HG03025 (cell line): ENCODE measurements around the gene LZTS2.

Experiments used
- ATAC-seq: cut with Tn5 transposase; IDR thresholded peaks from one replicate; pipeline ENCODE4 v1.9.1; 2021; ENCODE audit warnings: mild to moderate bottlenecking, moderate library complexity; ENCODE audit not compliant: unreplicated experiment, low FRiP score

Gene LZTS2

GRCh38 chr10:101046332-101047238, 47.0 kb downstream of the LZTS2 start:
- no peak for ATAC-seq

GRCh38 chr10:101047268-101047667, 47.7 kb downstream of the LZTS2 start:
- no peak for ATAC-seq

GRCh38 chr10:101047961-101048892, 48.6 kb downstream of the LZTS2 start:
- no peak for ATAC-seq

GRCh38 chr10:101050208-101051069, 50.8 kb downstream of the LZTS2 start:
- ATAC-seq, result no peak

- ATAC-seq, result no peak
Measured at GRCh38 chr10:101052285-101052684, 52.7 kb downstream of the LZTS2 start.

GRCh38 chr10:101053516-101053915, 53.9 kb downstream of the LZTS2 start:
- no peak for ATAC-seq

- no peak for ATAC-seq
Measured at GRCh38 chr10:101054351-101054750, 54.7 kb downstream of the LZTS2 start.

- ATAC-seq, result no peak
Measured at GRCh38 chr10:101054876-101055275, 55.3 kb downstream of the LZTS2 start.

- no peak for ATAC-seq
Measured at GRCh38 chr10:101055411-101055810, 55.8 kb downstream of the LZTS2 start.

GRCh38 chr10:101056365-101057151, 57.0 kb downstream of the LZTS2 start:
- no peak for ATAC-seq
